K562 (cell line): Measurements from ENCODE around the gene MAD2L1BP. TPM values are rescaled to one million over a fixed set of nuclear protein-coding genes. Genes with fewer than 3 reads are reported as not detected.

Experiments
- ATF1 ChIP-seq, 2 experiments: fragments of 450-650 bp in 1 of 2; IDR thresholded peaks; 2 replicates each; pipeline ENCODE4 v1.6.1; 2016; ENCODE audit warnings: missing compliant biosample characterization in 1 of 2, missing genetic modification characterization in 1 of 2
- ATF4 ChIP-seq: fragments of 450-650 bp; formaldehyde crosslinking; IDR thresholded peaks from 2 replicates; pipeline ENCODE4 v1.4.0; 2022; ENCODE audit warnings: mild to moderate bottlenecking, moderate library complexity
- CREB1 ChIP-seq, 2 experiments: sonication (generic) in 1 of 2; formaldehyde crosslinking in 1 of 2; IDR thresholded peaks; 2 replicates each; pipeline versions ENCODE4 v1.6.1 to v1.8.0; 2012 to 2022; ENCODE audit warnings: inconsistent platforms in 1 of 2, mild to moderate bottlenecking in 1 of 2, missing genetic modification reagents in 1 of 2, moderate library complexity in 1 of 2
- CREB3L1 ChIP-seq: fragments of 450-650 bp; IDR thresholded peaks from 2 replicates; pipeline ENCODE4 v1.6.1; 2014; ENCODE audit warnings: low read depth, mild to moderate bottlenecking, moderate library complexity, borderline replicate concordance
- CREBBP ChIP-seq: IDR thresholded peaks from one replicate; pipeline ENCODE4 v1.6.1; 2012; ENCODE audit warnings: low read depth, mild to moderate bottlenecking, control low read depth, inconsistent platforms, low read length
- FOXA3 ChIP-seq, 2 experiments: fragments of 450-650 bp in 1 of 2; sonication (generic) in 1 of 2; formaldehyde crosslinking; IDR thresholded peaks in 1 of 2; conservative IDR thresholded peaks in 1 of 2; 2 replicates each; pipeline versions ENCODE4 v1.4.0 to v1.8.0; 2020 to 2022; ENCODE audit warnings: mild to moderate bottlenecking in 2 of 2, missing genetic modification reagents in 1 of 2
- HDAC3 ChIP-seq: fragments of 450-650 bp; IDR thresholded peaks from 2 replicates; pipeline ENCODE4 v1.6.1; 2018; ENCODE audit warnings: borderline replicate concordance, mild to moderate bottlenecking, moderate library complexity; ENCODE audit not compliant: partially characterized antibody
- HNRNPL ChIP-seq: fragments of 200-400 bp; formaldehyde crosslinking; IDR thresholded peaks from 2 replicates; pipeline ENCODE4 v1.6.1; 2017; ENCODE audit warnings: low read depth, mild to moderate bottlenecking, low read length
- HOMEZ ChIP-seq: fragments of 250-450 bp; sonication (Bioruptor Pico); IDR thresholded peaks from 2 replicates; pipeline ENCODE4 v1.4.0; 2020; ENCODE audit warnings: mild to moderate bottlenecking, moderate library complexity
- PHB2 ChIP-seq: fragments of 450-650 bp; IDR thresholded peaks from 2 replicates; pipeline ENCODE4 v1.6.1; 2017; ENCODE audit warnings: low read depth
- PRDM10 ChIP-seq: fragments of 450-650 bp; IDR thresholded peaks from 2 replicates; pipeline ENCODE4 v1.6.1; 2018; ENCODE audit not compliant: partially characterized antibody
- SRSF1 ChIP-seq: fragments of 200-400 bp; formaldehyde crosslinking; IDR thresholded peaks from 2 replicates; pipeline ENCODE4 v1.6.1; 2017; ENCODE audit warnings: mild to moderate bottlenecking, low read depth, low read length, moderate library complexity
- TCFL5 ChIP-seq: fragments of 250-450 bp; sonication (Bioruptor Pico); conservative IDR thresholded peaks from 2 replicates; pipeline ENCODE4 v1.6.1; 2021; ENCODE audit warnings: mild to moderate bottlenecking, moderate library complexity, matching md5 sums
- USF1 ChIP-seq: sonication (generic); formaldehyde crosslinking; IDR thresholded peaks from 2 replicates; pipeline ENCODE4 v1.9.0; 2022; ENCODE audit warnings: mild to moderate bottlenecking, missing genetic modification reagents
- ZBTB7A ChIP-seq: IDR thresholded peaks from 2 replicates; pipeline ENCODE4 v1.6.1; 2011; ENCODE audit warnings: low read depth, mild to moderate bottlenecking, low read length, moderate library complexity, borderline replicate concordance; ENCODE audit not compliant: control insufficient read depth
- ZNF212 ChIP-seq: fragments of 450-650 bp; formaldehyde crosslinking; IDR thresholded peaks from 2 replicates; pipeline ENCODE4 v1.4.0; 2020; ENCODE audit warnings: mild to moderate bottlenecking
- ZNF253 ChIP-seq: fragments of 250-450 bp; sonication (Bioruptor Pico); conservative IDR thresholded peaks from 2 replicates; pipeline ENCODE4 v1.6.1; 2021; ENCODE audit warnings: mild to moderate bottlenecking
- polyA plus RNA-seq, 8 experiments: library from polyadenylated mRNA; depleted of rRNA in 4 of 8; stranded (reverse) in 5 of 8; unstranded in 3 of 8; fragments of >200 nt; fragmentation: Nextera tagmentation in 2 of 8; fragmentation: Illumina TruSeq in 1 of 8; extraction: Ambion mirVana in 2 of 8; extraction: Trizol in 1 of 8; gene quantifications; 2 replicates each; pipeline versions ENCODE4 v1.2.1 to v1.2.3, GENCODE V29; 2011 to 2014; ENCODE audit warnings: inconsistent platforms in 1 of 8, missing spikeins in 1 of 8
- total RNA-seq, 7 experiments: library from RNA; depleted of rRNA in 6 of 7; stranded (reverse); fragments of >200 nt in 6 of 7; fragmentation: Illumina TruSeq in 2 of 7; extraction: Trizol in 2 of 7; gene quantifications; 2 replicates each; pipeline versions ENCODE4 v1.2.1 to v1.2.3, GENCODE V29; 2011 to 2021; ENCODE audit warnings: low replicate concordance in 1 of 7

Gene MAD2L1BP
- total and polyA plus RNA-seq, 9 of the 15 experiments (the other 6 are each of a cell fraction or from before 2014, with no cell fraction given) = 69.7 to 321 (median 111) TPM

- TF ChIP-seq ATF4 (no peak), HOMEZ (CRISPR knock-in tag) (no peak), TCFL5 (CRISPR knock-in tag) (no peak), PHB2 (no peak), HDAC3 (no peak), HNRNPL (no peak), CREBBP (no peak), CREB3L1 (0 out of 2 replicates have a peak, but pooled peaks have one; percentile 40), ZNF253 (no peak), ATF1 (CRISPR knock-in tag; IDR thresholded peaks at IDR 0.05) (0 out of 2 replicates have a peak, but pooled peaks have one; percentile 17), ATF1 (tag; IDR thresholded peaks at IDR 0.05) (peak; percentile 71), USF1 (CRISPR knock-in tag) (no peak), ZNF212 (no peak), SRSF1 (no peak), FOXA3 (CRISPR knock-in tag; conservative IDR thresholded peaks at IDR 0.05 in 1 of 2, IDR thresholded peaks at IDR 0.05 in 1 of 2) (no peak), PRDM10 (no peak), ZBTB7A (peak; percentile 54; the same call in 1 of the 2 replicates), CREB1 (IDR thresholded peaks at IDR 0.05) (no peak; the same call in 1 of the 2 replicates), CREB1 (CRISPR knock-in tag; IDR thresholded peaks at IDR 0.05) (peak; percentile 54; the same call in 1 of the 2 replicates)
Measured at GRCh38 chr6:43687437-43688347, 52.1 kb downstream of the MAD2L1BP start, which contains the start of gene MRPS18A (continued).
